ENCODE data around the gene IL1RAPL2.
"Not testable (repeated sequence)": the region's sequence is repeated elsewhere in the genome, so short reads cannot be mapped to it uniquely, and the experiment has no call there.

The IL1RAPL2 gene

GRCh38 chrX:105662248-105662647, 1096.2 kb downstream of the IL1RAPL2 start:
- DNase-seq (ENCODE audit: low read depth, low spot score): no peak
- H3K27ac ChIP-seq: no peak overlapping the region
- H3K36me3 ChIP-seq (ENCODE audit: insufficient read depth, low read length): no peaks in the 10 kb centered on the region
- H3K9ac ChIP-seq (ENCODE audit: insufficient read length): no peak overlapping the region
- H3K4me3 ChIP-seq: no peak overlapping the region
- TF ChIP-seq POLR2AphosphoS5 (IDR thresholded peaks at IDR 0.05; ENCODE audit: borderline replicate concordance, low read depth, low read length) (no peak), EZH2 (IDR thresholded peaks at IDR 0.05) (no peak), FOXP2 (optimal IDR thresholded peaks at IDR 0.05; ENCODE audit: control extremely low read depth, extremely low read length, insufficient read depth) (no peak)
- H3K9me3 ChIP-seq (ENCODE audit: low read depth, low read length): no peaks in the 10 kb centered on the region

GRCh38 chrX:105664243-105664642, 1098.2 kb downstream of the IL1RAPL2 start:
- Histone ChIP-seq H3K36me3 (ENCODE audit: insufficient read depth, low read length) (no peaks in the 10 kb centered on the region), H3K9ac (ENCODE audit: insufficient read length) (no peak overlapping the region), H3K27ac (no peak overlapping the region), H3K9me3 (ENCODE audit: low read depth, low read length) (no peaks in the 10 kb centered on the region), H3K4me3 (no peak overlapping the region)
- no peak for DNase-seq (ENCODE audit: low read depth, low spot score)
- no peak for TF ChIP-seq EZH2 (IDR thresholded peaks at IDR 0.05)
- no peak for TF ChIP-seq POLR2AphosphoS5 (IDR thresholded peaks at IDR 0.05; ENCODE audit: borderline replicate concordance, low read depth, low read length)
- TF ChIP-seq FOXP2 (optimal IDR thresholded peaks at IDR 0.05; ENCODE audit: control extremely low read depth, extremely low read length, insufficient read depth): no peak

GRCh38 chrX:105684288-105684687, 1118.3 kb downstream of the IL1RAPL2 start:
- not testable (repeated sequence) for H3K36me3 ChIP-seq (ENCODE audit: insufficient read depth, low read length); H3K27ac ChIP-seq; DNase-seq (ENCODE audit: low read depth, low spot score); H3K9ac ChIP-seq (ENCODE audit: insufficient read length); H3K9me3 ChIP-seq (ENCODE audit: low read depth, low read length); H3K4me3 ChIP-seq

GRCh38 chrX:105694839-105695238, 1128.8 kb downstream of the IL1RAPL2 start:
- H3K9me3 ChIP-seq (ENCODE audit: low read depth, low read length): no peaks in the 10 kb centered on the region
- no peak for TF ChIP-seq EZH2 (IDR thresholded peaks at IDR 0.05)
- TF ChIP-seq POLR2AphosphoS5 (IDR thresholded peaks at IDR 0.05; ENCODE audit: borderline replicate concordance, low read depth, low read length): no peak
- TF ChIP-seq FOXP2 (optimal IDR thresholded peaks at IDR 0.05; ENCODE audit: control extremely low read depth, extremely low read length, insufficient read depth): no peak
- no peak for DNase-seq (ENCODE audit: low read depth, low spot score)
- no peak overlapping the region for H3K27ac ChIP-seq
- no peak overlapping the region for H3K9ac ChIP-seq (ENCODE audit: insufficient read length)
- H3K4me3 ChIP-seq: no peak overlapping the region
- H3K36me3 ChIP-seq (ENCODE audit: insufficient read depth, low read length): no peaks in the 10 kb centered on the region

- H3K9me3 ChIP-seq (ENCODE audit: low read depth, low read length): no peaks in the 10 kb centered on the region
- TF ChIP-seq POLR2AphosphoS5 (IDR thresholded peaks at IDR 0.05; ENCODE audit: borderline replicate concordance, low read depth, low read length) (no peak), FOXP2 (optimal IDR thresholded peaks at IDR 0.05; ENCODE audit: control extremely low read depth, extremely low read length, insufficient read depth) (no peak), EZH2 (IDR thresholded peaks at IDR 0.05) (no peak)
- no peak overlapping the region for H3K9ac ChIP-seq (ENCODE audit: insufficient read length)
- no peak for DNase-seq (ENCODE audit: low read depth, low spot score)
- no peaks in the 10 kb centered on the region for H3K36me3 ChIP-seq (ENCODE audit: insufficient read depth, low read length)
- no peak overlapping the region for H3K27ac ChIP-seq
- no peak overlapping the region for H3K4me3 ChIP-seq
Measured at GRCh38 chrX:105695451-105695850, 1129.5 kb downstream of the IL1RAPL2 start.

- Histone ChIP-seq H3K9ac (ENCODE audit: insufficient read length) (no peak overlapping the region), H3K27ac (no peak overlapping the region), H3K4me3 (no peak overlapping the region), H3K9me3 (ENCODE audit: low read depth, low read length) (no peaks in the 10 kb centered on the region), H3K36me3 (ENCODE audit: insufficient read depth, low read length) (no peaks in the 10 kb centered on the region)
- no peak for TF ChIP-seq EZH2 (IDR thresholded peaks at IDR 0.05)
- no peak for TF ChIP-seq POLR2AphosphoS5 (IDR thresholded peaks at IDR 0.05; ENCODE audit: borderline replicate concordance, low read depth, low read length)
- no peak for TF ChIP-seq FOXP2 (optimal IDR thresholded peaks at IDR 0.05; ENCODE audit: control extremely low read depth, extremely low read length, insufficient read depth)
- no peak for DNase-seq (ENCODE audit: low read depth, low spot score)
Measured at GRCh38 chrX:105696870-105697269, 1130.9 kb downstream of the IL1RAPL2 start.

- no peak for TF ChIP-seq EZH2 (IDR thresholded peaks at IDR 0.05)
- no peak for TF ChIP-seq FOXP2 (optimal IDR thresholded peaks at IDR 0.05; ENCODE audit: control extremely low read depth, extremely low read length, insufficient read depth)
- TF ChIP-seq POLR2AphosphoS5 (IDR thresholded peaks at IDR 0.05; ENCODE audit: borderline replicate concordance, low read depth, low read length): no peak
- DNase-seq (ENCODE audit: low read depth, low spot score): no peak
- no peak overlapping the region for H3K9ac ChIP-seq (ENCODE audit: insufficient read length)
- no peaks in the 10 kb centered on the region for H3K36me3 ChIP-seq (ENCODE audit: insufficient read depth, low read length)
- no peaks in the 10 kb centered on the region for H3K9me3 ChIP-seq (ENCODE audit: low read depth, low read length)
- H3K4me3 ChIP-seq: no peak overlapping the region
- no peak overlapping the region for H3K27ac ChIP-seq
Measured at GRCh38 chrX:105697984-105698781, 1132.2 kb downstream of the IL1RAPL2 start.

- no peak for TF ChIP-seq POLR2AphosphoS5 (IDR thresholded peaks at IDR 0.05; ENCODE audit: borderline replicate concordance, low read depth, low read length)
- no peak for TF ChIP-seq EZH2 (IDR thresholded peaks at IDR 0.05)
- no peak for TF ChIP-seq FOXP2 (optimal IDR thresholded peaks at IDR 0.05; ENCODE audit: control extremely low read depth, extremely low read length, insufficient read depth)
- H3K9me3 ChIP-seq (ENCODE audit: low read depth, low read length): no peaks in the 10 kb centered on the region
- DNase-seq (ENCODE audit: low read depth, low spot score): no peak
Measured at GRCh38 chrX:105700331-105700730, 1134.3 kb downstream of the IL1RAPL2 start.

More at GRCh38 chrX:105700331-105700730, 1134.3 kb downstream of the IL1RAPL2 start:
- Histone ChIP-seq H3K36me3 (ENCODE audit: insufficient read depth, low read length) (no peaks in the 10 kb centered on the region), H3K4me3 (no peak overlapping the region), H3K9ac (ENCODE audit: insufficient read length) (no peak overlapping the region), H3K27ac (no peak overlapping the region)
